Measurements from ENCODE around the gene MAP1B. TPM values are rescaled to one million over a fixed set of nuclear protein-coding genes. Genes with fewer than 3 reads are reported as not detected.

Gene MAP1B
- polyA plus RNA-seq, 3 donors: 0.02 TPM; not detected in 2

- TF ChIP-seq CTCF (IDR thresholded peaks at IDR 0.05): no peak
- Histone ChIP-seq H3K9ac (ENCODE audit: insufficient read depth, low read length, poor library complexity, severe bottlenecking) (no peak overlapping the region), H3K36me3 (replicated peaks in 1 of 2; ENCODE audit: control insufficient read depth in 1 of 2, insufficient read depth in 2 of 2, low read length in 2 of 2) (peaks cover 9 to 16% of the 10 kb centered on the region in 2 donors), H3K9me3 (replicated peaks in 1 of 2; ENCODE audit: control insufficient read depth in 1 of 2, insufficient read depth in 1 of 2, low read length in 2 of 2) (no peaks in the 10 kb centered on the region), H3K4me2 (replicated peaks; ENCODE audit: extremely low read depth, low read length, poor library complexity, severe bottlenecking) (no peak overlapping the region), H3K27ac (ENCODE audit: low read depth in 1 of 2, low read length in 2 of 2) (no peak overlapping the region), H3K4me1 (ENCODE audit: control insufficient read depth in 1 of 2, insufficient read depth in 2 of 2, low read length in 2 of 2) (no peaks in the 10 kb centered on the region), H4K20me1 (ENCODE audit: insufficient read depth, low read length) (no peaks in the 10 kb centered on the region), H3K27me3 (ENCODE audit: control insufficient read depth in 2 of 2, insufficient read depth in 2 of 2, low read length in 2 of 2) (no peaks in the 10 kb centered on the region), H3K4me3 (replicated peaks in 1 of 3; ENCODE audit: low read depth in 2 of 3, low read length in 3 of 3) (no peak overlapping the region), H2AFZ (ENCODE audit: insufficient read depth, low read depth, low read length, poor library complexity, severe bottlenecking) (no peak overlapping the region), H3K79me2 (ENCODE audit: insufficient read depth, low read length) (no peaks in the 10 kb centered on the region)
- Mint-ChIP-seq H3K9me3 (no peaks in the 10 kb centered on the region), H3K27ac (no peak overlapping the region), H3K36me3 (peaks cover 17 to 19% of the 10 kb centered on the region in 2 donors), H3K27me3 (ENCODE audit: low read depth in 3 of 3) (peaks cover 0 to 2% (median 2%) of the 10 kb centered on the region in 3 donors), H3K4me1 (no peaks in the 10 kb centered on the region), H3K4me3 (no peak overlapping the region)
- 100% methylated on average over 3 of the region's 4 CpGs for WGBS (ENCODE audit: insufficient coverage)
- no peak for DNase-seq
- intact Hi-C loops (cut with micrococcal nuclease): no loop called here
Observed at GRCh38 chr5:72213482-72213881, 106.2 kb downstream of the MAP1B start.

DNA sequence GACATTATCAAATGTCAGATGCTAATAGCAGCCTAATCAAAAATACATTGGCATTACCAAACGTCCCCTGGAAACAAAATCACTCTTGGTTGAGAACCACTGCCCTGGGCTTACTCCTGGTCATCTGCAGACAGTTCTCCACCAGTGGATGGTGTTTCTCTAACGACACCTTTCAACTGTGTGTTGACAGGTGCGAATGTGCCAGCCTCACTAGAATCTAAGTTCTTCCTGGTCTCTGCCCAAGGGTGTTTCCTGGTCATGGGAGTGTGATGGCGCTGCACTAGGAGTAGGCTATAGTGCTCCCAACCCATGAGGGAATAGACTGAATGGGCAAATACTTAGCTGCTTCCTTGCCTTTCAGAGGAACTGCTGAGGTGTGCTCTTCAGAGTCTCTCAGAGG lies 106.9 kb downstream of the MAP1B start:
- Mint-ChIP-seq H3K4me1 (no peaks in the 10 kb centered on the region), H3K27me3 (ENCODE audit: low read depth in 3 of 3) (peaks cover 0 to 2% (median 2%) of the 10 kb centered on the region in 3 donors), H3K36me3 (peaks cover 24 to 26% of the 10 kb centered on the region in 2 donors), H3K4me3 (no peak overlapping the region), H3K27ac (no peak overlapping the region), H3K9me3 (no peaks in the 10 kb centered on the region)
- Histone ChIP-seq H3K36me3 (replicated peaks in 1 of 2; ENCODE audit: control insufficient read depth in 1 of 2, insufficient read depth in 2 of 2, low read length in 2 of 2) (peaks cover 15 to 22% of the 10 kb centered on the region in 2 donors), H3K79me2 (ENCODE audit: insufficient read depth, low read length) (no peaks in the 10 kb centered on the region), H4K20me1 (ENCODE audit: insufficient read depth, low read length) (no peaks in the 10 kb centered on the region), H3K4me2 (replicated peaks; ENCODE audit: extremely low read depth, low read length, poor library complexity, severe bottlenecking) (no peak overlapping the region), H3K27me3 (ENCODE audit: control insufficient read depth in 2 of 2, insufficient read depth in 2 of 2, low read length in 2 of 2) (no peaks in the 10 kb centered on the region), H3K4me3 (replicated peaks in 1 of 3; ENCODE audit: low read depth in 2 of 3, low read length in 3 of 3) (no peak overlapping the region), H3K27ac (ENCODE audit: low read depth in 1 of 2, low read length in 2 of 2) (no peak overlapping the region), H2AFZ (ENCODE audit: insufficient read depth, low read depth, low read length, poor library complexity, severe bottlenecking) (no peak overlapping the region), H3K9me3 (replicated peaks in 1 of 2; ENCODE audit: control insufficient read depth in 1 of 2, insufficient read depth in 1 of 2, low read length in 2 of 2) (no peaks in the 10 kb centered on the region), H3K4me1 (ENCODE audit: control insufficient read depth in 1 of 2, insufficient read depth in 2 of 2, low read length in 2 of 2) (no peaks in the 10 kb centered on the region), H3K9ac (ENCODE audit: insufficient read depth, low read length, poor library complexity, severe bottlenecking) (no peak overlapping the region)
- no peak for DNase-seq
- intact Hi-C loops (cut with micrococcal nuclease): no loop called here
- 100% methylated on average over 1 of the region's 4 CpGs for WGBS (ENCODE audit: insufficient coverage)
- TF ChIP-seq CTCF (IDR thresholded peaks at IDR 0.05): no peak
